ENCODE results near the gene CBX7. TPM values are rescaled to one million over a fixed set of nuclear protein-coding genes. Genes with fewer than 3 reads are reported as not detected.

Gene CBX7
- polyA plus RNA-seq, 1 experiment = 5.3 TPM

- CTCF ChIA-PET = interaction anchor here (0.6 kb wide), 1 partner anchor 382 kb away, joined by 3 read pairs; no protein-coding TSS in a partner anchor
- no peak for TF ChIP-seq CTCF (IDR thresholded peaks at IDR 0.05; ENCODE audit: insufficient read depth, low read depth, low read length)
- POLR2A ChIA-PET = no interaction called here
- Histone ChIP-seq H3K27me3 (ENCODE audit: control insufficient read depth, insufficient read depth, low read length) (no peaks in the 10 kb centered on the region), H3K4me3 (ENCODE audit: low read depth, low read length) (no peak overlapping the region), H3K36me3 (ENCODE audit: control insufficient read depth, insufficient read depth, low read length) (peaks cover 5% of the 10 kb centered on the region)
- DNase-seq (ENCODE audit: low read depth) = no peak
Measured at GRCh38 chr22:39146256-39147101, 6.0 kb downstream of the CBX7 start.

GRCh38 chr22:39144101-39144767, 8.2 kb downstream of the CBX7 start:
- Histone ChIP-seq H3K36me3 (ENCODE audit: control insufficient read depth, insufficient read depth, low read length) (peaks cover 4% of the 10 kb centered on the region), H3K27me3 (ENCODE audit: control insufficient read depth, insufficient read depth, low read length) (no peaks in the 10 kb centered on the region), H3K4me3 (ENCODE audit: low read depth, low read length) (peak overlapping the region; percentile 98)
- ChIA-PET POLR2A (no interaction called here), CTCF (interaction anchor here (1.3 kb wide), 1 partner anchor 27 kb away, joined by 3 read pairs; no protein-coding TSS in a partner anchor)
- no peak for TF ChIP-seq CTCF (IDR thresholded peaks at IDR 0.05; ENCODE audit: insufficient read depth, low read depth, low read length)
- DNase-seq (ENCODE audit: low read depth) = no peak

- ChIA-PET POLR2A (no interaction called here), CTCF (interaction anchor here (1.0 to 1.8 kb wide), 4 partner anchors 174 to 272 kb away, joined by 3 to 6 read pairs (median 4); partner anchors contain the start of gene CBX6)
- DNase-seq (ENCODE audit: low read depth) = no peak
- Histone ChIP-seq H3K4me3 (ENCODE audit: low read depth, low read length) (no peak overlapping the region), H3K27me3 (ENCODE audit: control insufficient read depth, insufficient read depth, low read length) (no peaks in the 10 kb centered on the region), H3K36me3 (ENCODE audit: control insufficient read depth, insufficient read depth, low read length) (no peaks in the 10 kb centered on the region; the same call in 1 of the 2 replicates)
- no peak for TF ChIP-seq CTCF (IDR thresholded peaks at IDR 0.05; ENCODE audit: insufficient read depth, low read depth, low read length)
Measured at GRCh38 chr22:39142088-39142680, 10.3 kb downstream of the CBX7 start.

GRCh38 chr22:39139933-39140332, 12.5 kb downstream of the CBX7 start:
- ChIA-PET POLR2A (interaction anchor here (0.5 kb wide), 1 partner anchor 98 kb away, joined by 16 read pairs; no protein-coding TSS in a partner anchor), CTCF (no interaction called here)
- DNase-seq (ENCODE audit: low read depth) = no peak
- TF ChIP-seq CTCF (IDR thresholded peaks at IDR 0.05; ENCODE audit: insufficient read depth, low read depth, low read length) = no peak
- no peaks in the 10 kb centered on the region for H3K27me3 ChIP-seq (ENCODE audit: control insufficient read depth, insufficient read depth, low read length)
- H3K4me3 ChIP-seq (ENCODE audit: low read depth, low read length) = no peak overlapping the region
- no peaks in the 10 kb centered on the region; the same call in 1 of the 2 replicates for H3K36me3 ChIP-seq (ENCODE audit: control insufficient read depth, insufficient read depth, low read length)
